Spleen (tissue), 7 donors: ENCODE data around the gene KIF3C.

Experiments
- POLR2A ChIP-seq, 3 donors: fragments of 450-650 bp; IDR thresholded peaks; one replicate each; pipeline ENCODE4 v1.5.1; 2017; ENCODE audit warnings: antibody characterized with exemption in 3 of 3, mild to moderate bottlenecking in 1 of 3
- POLR2AphosphoS5 ChIP-seq, 3 donors: sonication (generic); formaldehyde crosslinking; IDR thresholded peaks; one replicate each; pipeline ENCODE4 v1.5.1; 2017; ENCODE audit warnings: antibody characterized with exemption in 3 of 3
- TF ChIP-seq, protein P1 (sequence below), 11 experiments: fragments of 200-600 bp in 7 of 11; fragments of 450-650 bp in 4 of 11; sonication (generic) in 4 of 11; IDR thresholded peaks in 8 of 11; conservative IDR thresholded peaks in 3 of 11; 1 replicate in 7 of 11; 2 replicates in 4 of 11; pipeline versions ENCODE4 v1.4.0 to v1.8.0; 2016 to 2021; ENCODE audit warnings: antibody characterized with exemption in 11 of 11, inconsistent platforms in 4 of 11, mild to moderate bottlenecking in 1 of 11
- donor health status: DM: no; HTN: no; CAD: no; lungs with moderate emphysema.
- donor health status: DM: no; HTN: no; CAD: no.
- donor health status: DM: no; HTN: no; CAD: no.

DNA sequence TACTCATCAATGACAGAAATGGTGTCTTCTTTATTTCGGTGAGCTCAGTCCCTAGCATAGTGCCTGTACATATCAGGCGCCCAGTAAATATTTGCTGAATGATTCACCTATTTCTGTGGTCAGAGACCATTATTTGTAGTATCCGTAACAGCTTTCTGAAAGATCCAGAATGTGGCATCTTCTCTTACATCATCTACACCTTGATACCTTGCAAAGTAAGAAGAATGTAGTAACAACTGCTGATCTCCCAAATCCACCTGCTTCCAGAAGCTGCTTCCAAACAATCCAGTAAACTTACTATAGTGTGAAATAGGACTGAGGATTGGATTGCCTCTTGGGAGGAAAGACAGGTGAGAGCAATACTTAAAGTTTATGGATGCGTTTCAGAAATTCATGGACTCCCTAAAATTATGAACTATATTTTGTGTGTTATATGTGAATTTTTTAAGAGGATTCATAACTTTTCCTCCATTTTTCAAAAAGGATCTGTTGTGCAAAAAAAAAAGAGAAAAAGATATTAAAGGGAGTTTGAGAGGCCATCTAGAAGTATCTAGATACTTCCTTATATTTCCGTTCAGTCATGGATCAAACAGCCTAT is 103.1 kb downstream of the KIF3C start:
- TF ChIP-seq, protein P1, sequence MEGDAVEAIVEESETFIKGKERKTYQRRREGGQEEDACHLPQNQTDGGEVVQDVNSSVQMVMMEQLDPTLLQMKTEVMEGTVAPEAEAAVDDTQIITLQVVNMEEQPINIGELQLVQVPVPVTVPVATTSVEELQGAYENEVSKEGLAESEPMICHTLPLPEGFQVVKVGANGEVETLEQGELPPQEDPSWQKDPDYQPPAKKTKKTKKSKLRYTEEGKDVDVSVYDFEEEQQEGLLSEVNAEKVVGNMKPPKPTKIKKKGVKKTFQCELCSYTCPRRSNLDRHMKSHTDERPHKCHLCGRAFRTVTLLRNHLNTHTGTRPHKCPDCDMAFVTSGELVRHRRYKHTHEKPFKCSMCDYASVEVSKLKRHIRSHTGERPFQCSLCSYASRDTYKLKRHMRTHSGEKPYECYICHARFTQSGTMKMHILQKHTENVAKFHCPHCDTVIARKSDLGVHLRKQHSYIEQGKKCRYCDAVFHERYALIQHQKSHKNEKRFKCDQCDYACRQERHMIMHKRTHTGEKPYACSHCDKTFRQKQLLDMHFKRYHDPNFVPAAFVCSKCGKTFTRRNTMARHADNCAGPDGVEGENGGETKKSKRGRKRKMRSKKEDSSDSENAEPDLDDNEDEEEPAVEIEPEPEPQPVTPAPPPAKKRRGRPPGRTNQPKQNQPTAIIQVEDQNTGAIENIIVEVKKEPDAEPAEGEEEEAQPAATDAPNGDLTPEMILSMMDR (IDR thresholded peaks at IDR 0.05 in 8 of 11, conservative IDR thresholded peaks at IDR 0.05 in 3 of 11) = no peak
- TF ChIP-seq POLR2A (IDR thresholded peaks at IDR 0.05) = no peak
- TF ChIP-seq POLR2AphosphoS5 (IDR thresholded peaks at IDR 0.05) = no peak
